Activated naive CD4-positive, alpha-beta T cell treated with anti-CD3 and anti-CD28 coated beads, Interleukin-2, amount 10 ng/mL, durations not matched to agents 7 days and 5 days (primary cell): ENCODE measurements around the gene VGLL1.

Source experiments
- CTCF ChIA-PET: fragments of 350-600 bp; sonication (Branson Sonifier 250); formaldehyde crosslinking; loops from one replicate; lab custom pipeline; 2021; ENCODE audit warnings: antibody characterized with exemption; lab: Charles Lee
- DNase-seq: peaks from one replicate; pipeline ENCODE4 v3.0.0-alpha.2; 2020
- H3K27ac Mint-ChIP-seq: one replicate; pipeline ENCODE4 v1.8.0; 2021; ENCODE audit warnings: mild to moderate bottlenecking, moderate library complexity, mixed read lengths
- H3K27me3 Mint-ChIP-seq: one replicate; pipeline ENCODE4 v1.8.0; 2021; ENCODE audit warnings: mild to moderate bottlenecking, mixed read lengths
- H3K36me3 Mint-ChIP-seq: one replicate; pipeline ENCODE4 v1.8.0; 2021; ENCODE audit warnings: mixed read lengths
- H3K4me1 Mint-ChIP-seq: one replicate; pipeline ENCODE4 v1.8.0; 2021; ENCODE audit warnings: mixed read lengths
- H3K4me3 Mint-ChIP-seq: one replicate; pipeline ENCODE4 v1.8.0; 2021; ENCODE audit warnings: mild to moderate bottlenecking, moderate library complexity, mixed read lengths
- H3K9me3 Mint-ChIP-seq: one replicate; pipeline ENCODE4 v1.8.0; 2021; ENCODE audit warnings: mixed read lengths

Gene VGLL1

GRCh38 chrX:136529795-136530194, 2.2 kb upstream of the VGLL1 start:
- Mint-ChIP-seq H3K36me3 (no peaks in the 10 kb centered on the region), H3K27me3 (peaks cover 35% of the 10 kb centered on the region), H3K9me3 (no peaks in the 10 kb centered on the region), H3K4me3 (no peak overlapping the region), H3K4me1 (peaks cover 8% of the 10 kb centered on the region), H3K27ac (peak overlapping the region; percentile 38)
- DNase-seq: peak; percentile 22
- CTCF ChIA-PET: no interaction called here

- H3K9me3 Mint-ChIP-seq: no peaks in the 10 kb centered on the region
Observed at GRCh38 chrX:136534131-136534530, 2.1 kb downstream of the VGLL1 start.

GRCh38 chrX:136538811-136539210, 6.8 kb downstream of the VGLL1 start:
- Mint-ChIP-seq H3K27me3 (peaks cover 9% of the 10 kb centered on the region), H3K9me3 (peaks cover 1% of the 10 kb centered on the region), H3K36me3 (peaks cover 1% of the 10 kb centered on the region), H3K4me1 (peaks cover 29% of the 10 kb centered on the region), H3K4me3 (no peak overlapping the region), H3K27ac (no peak overlapping the region)
- CTCF ChIA-PET: no interaction called here
- no peak for DNase-seq

More at GRCh38 chrX:136534131-136534530, 2.1 kb downstream of the VGLL1 start:
- H3K4me3 Mint-ChIP-seq: no peak overlapping the region
- CTCF ChIA-PET: no interaction called here
- no peak overlapping the region for H3K27ac Mint-ChIP-seq
- no peak for DNase-seq
- H3K36me3 Mint-ChIP-seq: no peaks in the 10 kb centered on the region
- peaks cover 33% of the 10 kb centered on the region for H3K27me3 Mint-ChIP-seq
- peaks cover 14% of the 10 kb centered on the region for H3K4me1 Mint-ChIP-seq

GRCh38 chrX:136540226-136540625, 8.2 kb downstream of the VGLL1 start:
- CTCF ChIA-PET: no interaction called here
- H3K4me1 Mint-ChIP-seq: peaks cover 40% of the 10 kb centered on the region
- H3K27ac Mint-ChIP-seq: no peak overlapping the region
- peaks cover 1% of the 10 kb centered on the region for H3K9me3 Mint-ChIP-seq
- no peak overlapping the region for H3K4me3 Mint-ChIP-seq
- H3K27me3 Mint-ChIP-seq: peaks cover 9% of the 10 kb centered on the region
- no peak for DNase-seq
- peaks cover 1% of the 10 kb centered on the region for H3K36me3 Mint-ChIP-seq

GRCh38 chrX:136541294-136541693, 9.3 kb downstream of the VGLL1 start:
- no peak overlapping the region for H3K27ac Mint-ChIP-seq
- CTCF ChIA-PET: no interaction called here
- H3K4me1 Mint-ChIP-seq: peaks cover 50% of the 10 kb centered on the region
- peaks cover 3% of the 10 kb centered on the region for H3K27me3 Mint-ChIP-seq
- peaks cover 1% of the 10 kb centered on the region for H3K9me3 Mint-ChIP-seq
- H3K4me3 Mint-ChIP-seq: no peak overlapping the region
- DNase-seq: no peak
- H3K36me3 Mint-ChIP-seq: peaks cover 1% of the 10 kb centered on the region

- Mint-ChIP-seq H3K36me3 (peaks cover 1% of the 10 kb centered on the region), H3K27ac (no peak overlapping the region), H3K9me3 (peaks cover 1% of the 10 kb centered on the region), H3K27me3 (no peaks in the 10 kb centered on the region), H3K4me3 (no peak overlapping the region), H3K4me1 (peaks cover 60% of the 10 kb centered on the region)
- CTCF ChIA-PET: no interaction called here
- DNase-seq: no peak
Observed at GRCh38 chrX:136542281-136542680, 10.3 kb downstream of the VGLL1 start.

GRCh38 chrX:136546371-136546781, 14.4 kb downstream of the VGLL1 start:
- no peaks in the 10 kb centered on the region for H3K36me3 Mint-ChIP-seq
- H3K27me3 Mint-ChIP-seq: no peaks in the 10 kb centered on the region
- peak overlapping the region; percentile 90 for H3K27ac Mint-ChIP-seq
- H3K4me3 Mint-ChIP-seq: no peak overlapping the region
- CTCF ChIA-PET: no interaction called here
- H3K9me3 Mint-ChIP-seq: no peaks in the 10 kb centered on the region
- peak; percentile 50 for DNase-seq
- H3K4me1 Mint-ChIP-seq: peaks cover 56% of the 10 kb centered on the region

GRCh38 chrX:136549226-136549625, 17.2 kb downstream of the VGLL1 start:
- no peaks in the 10 kb centered on the region for H3K9me3 Mint-ChIP-seq
- DNase-seq: no peak
- no peaks in the 10 kb centered on the region for H3K27me3 Mint-ChIP-seq
- peaks cover 38% of the 10 kb centered on the region for H3K4me1 Mint-ChIP-seq
- H3K27ac Mint-ChIP-seq: no peak overlapping the region
- no peaks in the 10 kb centered on the region for H3K36me3 Mint-ChIP-seq
- CTCF ChIA-PET: no interaction called here
- H3K4me3 Mint-ChIP-seq: no peak overlapping the region

- CTCF ChIA-PET: interaction anchor here (1.0 kb wide), 1 partner anchor 25 kb away, joined by 3 read pairs; no protein-coding TSS in a partner anchor
- no peaks in the 10 kb centered on the region for H3K27me3 Mint-ChIP-seq
- no peaks in the 10 kb centered on the region for H3K9me3 Mint-ChIP-seq
- no peaks in the 10 kb centered on the region for H3K36me3 Mint-ChIP-seq
- no peak for DNase-seq
- H3K4me1 Mint-ChIP-seq: peaks cover 17% of the 10 kb centered on the region
- no peak overlapping the region for H3K4me3 Mint-ChIP-seq
- H3K27ac Mint-ChIP-seq: no peak overlapping the region
Observed at GRCh38 chrX:136551410-136551809, 19.4 kb downstream of the VGLL1 start.

GRCh38 chrX:136555694-136556093, 23.7 kb downstream of the VGLL1 start:
- Mint-ChIP-seq H3K27ac (no peak overlapping the region), H3K4me3 (no peak overlapping the region), H3K9me3 (no peaks in the 10 kb centered on the region), H3K27me3 (no peaks in the 10 kb centered on the region), H3K4me1 (no peaks in the 10 kb centered on the region), H3K36me3 (no peaks in the 10 kb centered on the region)
- DNase-seq: no peak
- CTCF ChIA-PET: no interaction called here

- Mint-ChIP-seq H3K36me3 (peaks cover 2% of the 10 kb centered on the region), H3K27ac (no peak overlapping the region), H3K4me1 (peaks cover 16% of the 10 kb centered on the region), H3K27me3 (no peaks in the 10 kb centered on the region), H3K4me3 (no peak overlapping the region), H3K9me3 (no peaks in the 10 kb centered on the region)
- DNase-seq: no peak
- CTCF ChIA-PET: no interaction called here
Observed at GRCh38 chrX:136572030-136572429, 40.0 kb downstream of the VGLL1 start.

- CTCF ChIA-PET: interaction anchor here (1.0 to 1.6 kb wide), 3 partner anchors 11 to 120 kb away, joined by 3 to 6 read pairs (median 3); no protein-coding TSS in a partner anchor
- H3K4me3 Mint-ChIP-seq: no peak overlapping the region
- peaks cover 27% of the 10 kb centered on the region for H3K4me1 Mint-ChIP-seq
- DNase-seq: no peak
- H3K27me3 Mint-ChIP-seq: no peaks in the 10 kb centered on the region
- no peak overlapping the region for H3K27ac Mint-ChIP-seq
- no peaks in the 10 kb centered on the region for H3K36me3 Mint-ChIP-seq
- no peaks in the 10 kb centered on the region for H3K9me3 Mint-ChIP-seq
Observed at GRCh38 chrX:136574548-136574947, 42.5 kb downstream of the VGLL1 start.

- Mint-ChIP-seq H3K27ac (no peak overlapping the region), H3K4me3 (no peak overlapping the region), H3K27me3 (peaks cover 3% of the 10 kb centered on the region), H3K36me3 (no peaks in the 10 kb centered on the region), H3K9me3 (no peaks in the 10 kb centered on the region), H3K4me1 (peaks cover 22% of the 10 kb centered on the region)
- CTCF ChIA-PET: interaction anchor here (0.6 to 3.5 kb wide), 12 partner anchors 9 to 306 kb away, joined by 3 to 33 read pairs (median 4); partner anchors contain the start of gene HTATSF1
- DNase-seq: peak; percentile 83
Observed at GRCh38 chrX:136577552-136577951, 45.5 kb downstream of the VGLL1 start.

- H3K27ac Mint-ChIP-seq: no peak overlapping the region
- no peak for DNase-seq
- peaks cover 3% of the 10 kb centered on the region for H3K27me3 Mint-ChIP-seq
- H3K36me3 Mint-ChIP-seq: no peaks in the 10 kb centered on the region
- H3K4me3 Mint-ChIP-seq: no peak overlapping the region
- H3K9me3 Mint-ChIP-seq: no peaks in the 10 kb centered on the region
- CTCF ChIA-PET: interaction anchor here (0.7 to 0.8 kb wide), 2 partner anchors 72 to 377 kb away, joined by 3 read pairs; no protein-coding TSS in a partner anchor
- H3K4me1 Mint-ChIP-seq: peaks cover 27% of the 10 kb centered on the region
Observed at GRCh38 chrX:136580316-136580715, 48.3 kb downstream of the VGLL1 start.

GRCh38 chrX:136582624-136583023, 50.6 kb downstream of the VGLL1 start:
- no peak for DNase-seq
- CTCF ChIA-PET: no interaction called here
- Mint-ChIP-seq H3K4me1 (peaks cover 44% of the 10 kb centered on the region), H3K27me3 (peaks cover 3% of the 10 kb centered on the region), H3K36me3 (peaks cover 1% of the 10 kb centered on the region), H3K27ac (no peak overlapping the region), H3K9me3 (no peaks in the 10 kb centered on the region), H3K4me3 (no peak overlapping the region)
